Memory B cell (primary cell): Measurements from ENCODE around the gene C2CD4C.
"Not testable (repeated sequence)": the region's sequence is repeated elsewhere in the genome, so short reads cannot be mapped to it uniquely, and the experiment has no call there.

Experiments
- ATAC-seq: fragments of 150-1000 bp; cut with Tn5 transposase; 2 replicates; pipeline ENCODE4 v1.10.0; 2021; ENCODE audit warnings: low read depth, mild to moderate bottlenecking, moderate library complexity
- DNase-seq, 2 donors: peaks; one replicate each; pipeline ENCODE4 v3.0.0; 2022; ENCODE audit warnings: low spot score in 2 of 2
- H3K27ac Mint-ChIP-seq: one replicate; pipeline ENCODE4 v1.8.0; 2022; ENCODE audit warnings: mild to moderate bottlenecking, moderate library complexity, mixed read lengths
- H3K27me3 Mint-ChIP-seq: one replicate; pipeline ENCODE4 v1.8.0; 2022; ENCODE audit warnings: mixed read lengths
- H3K36me3 Mint-ChIP-seq: one replicate; pipeline ENCODE4 v1.8.0; 2022; ENCODE audit warnings: mild to moderate bottlenecking, mixed read lengths
- H3K4me1 Mint-ChIP-seq: one replicate; pipeline ENCODE4 v1.8.0; 2022; ENCODE audit warnings: mixed read lengths
- H3K4me3 Mint-ChIP-seq: one replicate; pipeline ENCODE4 v1.8.0; 2022; ENCODE audit warnings: mild to moderate bottlenecking, moderate library complexity, mixed read lengths
- H3K9me3 Mint-ChIP-seq: one replicate; pipeline ENCODE4 v1.8.0; 2022; ENCODE audit warnings: mixed read lengths

C2CD4C gene

DNA sequence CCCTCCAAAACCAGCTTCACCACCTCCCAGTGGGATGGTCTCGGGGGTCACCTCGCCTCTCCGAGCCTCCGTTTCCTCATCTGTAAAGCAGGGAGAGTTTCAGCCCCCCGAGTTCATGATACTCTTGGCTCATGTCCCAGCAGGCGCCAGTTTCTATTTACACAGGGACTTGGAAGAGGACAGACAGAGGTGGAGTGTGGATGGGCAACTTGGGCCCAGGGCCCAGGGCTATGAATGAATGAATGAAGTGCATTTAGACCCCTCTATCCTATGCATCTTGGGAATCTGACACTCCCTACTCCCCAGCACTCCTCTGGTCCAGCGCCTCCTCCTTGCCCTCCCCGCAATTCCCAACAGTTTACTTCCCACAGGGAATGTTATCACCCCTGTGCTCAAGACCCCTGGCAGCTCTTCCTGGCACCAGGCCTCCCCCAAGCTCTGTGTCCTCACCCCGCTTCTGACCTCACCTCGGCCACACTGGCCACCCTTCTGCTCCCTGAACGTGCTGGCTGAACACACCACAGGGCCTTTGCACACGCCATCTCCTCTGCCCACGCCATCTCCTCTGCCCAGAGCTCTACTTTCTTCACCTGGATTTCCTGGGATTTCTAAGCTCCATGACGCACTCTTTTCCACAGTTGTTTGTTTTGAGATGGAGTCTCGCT is 4.9 kb upstream of the C2CD4C start:
- no peaks in the 10 kb centered on the region for H3K36me3 Mint-ChIP-seq
- no peak for DNase-seq
- H3K4me1 Mint-ChIP-seq, result peaks cover 5% of the 10 kb centered on the region

DNA sequence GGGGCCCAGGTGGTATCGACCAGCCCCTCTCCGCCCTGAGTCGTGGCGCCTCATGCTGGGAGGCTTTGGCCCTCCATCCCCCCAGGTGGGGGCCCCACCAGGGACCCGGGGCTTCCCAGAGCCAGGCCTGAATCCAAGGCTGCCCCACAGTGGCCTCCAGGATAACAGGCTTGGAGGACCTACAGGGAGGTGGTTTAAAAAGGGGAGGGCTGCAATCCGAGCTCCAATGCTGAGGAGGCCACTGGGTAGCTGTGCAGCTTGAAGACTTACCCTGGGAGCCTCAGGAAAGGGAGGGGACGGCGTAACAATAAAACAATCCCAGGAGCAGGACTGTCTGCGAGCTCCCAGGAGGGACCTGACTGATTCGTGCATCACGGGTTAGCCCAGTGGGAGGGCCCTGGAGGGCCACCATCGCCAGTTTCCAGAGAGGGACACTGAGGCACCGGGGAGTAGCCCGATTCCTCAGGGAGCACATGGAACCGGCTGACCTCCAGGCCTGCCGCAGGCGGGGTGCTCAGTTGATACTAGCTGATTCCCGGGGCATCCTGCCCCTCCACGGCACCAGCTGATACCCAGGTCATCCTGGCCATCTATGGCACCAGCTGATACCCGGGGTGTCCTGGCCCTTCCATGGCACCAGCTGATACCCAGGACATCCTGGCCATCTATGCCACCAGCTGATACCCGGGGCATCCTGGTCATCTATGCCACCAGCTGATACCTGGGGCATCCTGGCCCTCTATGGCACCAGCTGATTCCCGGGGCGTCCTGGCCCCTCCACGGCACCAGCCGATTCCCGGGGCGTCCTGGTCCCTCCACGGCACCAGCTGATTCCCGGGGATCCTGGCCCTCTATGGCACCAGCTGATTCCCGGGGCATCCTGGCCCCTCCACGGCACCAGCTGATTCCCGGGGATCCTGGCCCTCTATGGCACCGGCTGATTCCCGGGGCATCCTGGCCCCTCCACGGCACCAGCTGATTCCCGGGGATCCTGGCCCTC is 3.7 kb upstream of the C2CD4C start:
- Mint-ChIP-seq H3K4me1 (peaks cover 5% of the 10 kb centered on the region), H3K36me3 (no peaks in the 10 kb centered on the region), H3K4me3 (no peak overlapping the region), H3K27ac (no peak overlapping the region), H3K9me3 (no peaks in the 10 kb centered on the region), H3K27me3 (peaks cover 5% of the 10 kb centered on the region)
- DNase-seq, result no peak
- no peak for ATAC-seq

More for the DNA sequence above, 4.9 kb upstream of the C2CD4C start:
- no peak for ATAC-seq
- Mint-ChIP-seq H3K27me3 (peaks cover 5% of the 10 kb centered on the region), H3K4me3 (no peak overlapping the region), H3K9me3 (no peaks in the 10 kb centered on the region), H3K27ac (no peak overlapping the region)

GRCh38 chr19:411723-412355 is 2.9 kb upstream of the C2CD4C start:
- no peak overlapping the region for H3K27ac Mint-ChIP-seq
- H3K4me3 Mint-ChIP-seq, result no peak overlapping the region
- H3K9me3 Mint-ChIP-seq, result no peaks in the 10 kb centered on the region
- peaks cover 5% of the 10 kb centered on the region for H3K4me1 Mint-ChIP-seq
- DNase-seq, result no peak
- H3K27me3 Mint-ChIP-seq, result peaks cover 5% of the 10 kb centered on the region
- no peak for ATAC-seq
- H3K36me3 Mint-ChIP-seq, result no peaks in the 10 kb centered on the region

DNA sequence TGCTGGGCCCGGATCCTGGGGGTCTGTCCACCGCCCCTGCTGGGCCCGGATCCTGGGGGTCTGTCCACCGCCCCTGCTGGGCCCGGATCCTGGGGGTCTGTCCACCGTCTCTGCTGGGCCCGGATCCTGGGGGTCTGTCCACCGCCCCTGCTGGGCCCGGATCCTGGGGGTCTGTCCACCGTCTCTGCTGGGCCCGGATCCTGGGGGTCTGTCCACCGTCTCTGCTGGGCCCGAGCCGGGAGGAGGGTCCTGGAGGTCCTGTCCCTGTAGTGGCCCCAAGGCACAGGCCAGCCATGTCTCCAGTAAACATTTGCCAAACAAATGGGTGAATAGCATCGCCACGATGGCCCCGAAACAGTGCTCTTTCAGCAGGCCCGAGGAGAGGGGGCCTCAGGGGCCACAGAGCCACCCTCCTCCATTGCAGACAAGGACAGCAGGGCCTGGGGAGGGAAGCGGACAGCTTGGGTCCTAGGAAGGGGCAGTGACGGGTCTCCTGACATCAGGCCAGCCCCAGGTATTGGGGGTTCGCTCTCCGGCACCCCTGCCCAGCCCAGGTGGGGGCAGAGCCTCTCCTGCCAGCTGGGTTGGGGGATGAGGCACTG is 2.3 kb upstream of the C2CD4C start:
- H3K27me3 Mint-ChIP-seq, H3K27ac Mint-ChIP-seq, H3K36me3 Mint-ChIP-seq, H3K9me3 Mint-ChIP-seq, ATAC-seq, H3K4me1 Mint-ChIP-seq, H3K4me3 Mint-ChIP-seq, DNase-seq: not testable (repeated sequence)

- H3K27me3 Mint-ChIP-seq, result peaks cover 5% of the 10 kb centered on the region
- ATAC-seq (no peak), DNase-seq (no peak)
- no peak overlapping the region for H3K27ac Mint-ChIP-seq
- no peaks in the 10 kb centered on the region for H3K9me3 Mint-ChIP-seq
- peaks cover 5% of the 10 kb centered on the region for H3K4me1 Mint-ChIP-seq
- no peaks in the 10 kb centered on the region for H3K36me3 Mint-ChIP-seq
- no peak overlapping the region for H3K4me3 Mint-ChIP-seq
These were observed 1.4 kb upstream of the C2CD4C start for GRCh38 chr19:410243-410781.

DNA sequence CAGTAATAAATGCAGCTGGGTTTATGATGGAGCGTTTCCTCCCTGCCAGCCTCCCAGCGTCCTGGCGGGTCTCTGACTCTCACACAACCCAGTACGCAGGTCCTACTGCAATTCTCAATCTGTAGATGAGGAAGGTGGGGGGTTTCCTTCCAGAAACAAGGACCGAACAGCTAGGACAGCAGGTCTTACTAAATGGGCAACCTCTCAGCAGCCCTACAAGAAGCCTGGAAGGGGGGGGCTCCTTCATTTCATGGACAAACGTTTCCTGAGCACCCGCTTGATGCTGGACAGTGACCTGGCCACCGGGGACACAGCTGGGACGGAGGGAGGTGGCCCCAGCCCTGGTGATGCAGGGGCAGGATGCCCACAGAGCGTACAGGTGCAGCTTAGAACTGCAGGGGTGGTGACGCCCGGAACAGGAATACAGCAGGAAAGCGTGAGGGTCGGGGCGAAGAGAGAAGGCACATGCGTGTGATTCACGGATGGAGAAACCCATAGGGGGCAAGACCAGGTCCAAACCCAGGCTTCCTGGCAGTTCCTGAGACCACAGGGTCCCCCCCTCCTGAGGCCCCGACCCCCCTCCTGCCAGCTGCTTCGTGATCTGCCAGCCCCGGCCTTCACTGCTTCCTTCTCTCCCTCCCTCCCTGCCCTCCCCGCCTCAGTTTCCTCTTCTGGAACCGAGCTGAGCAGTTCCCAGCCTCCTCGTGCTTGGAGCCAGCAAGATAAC is 732 bp upstream of the C2CD4C start:
- H3K27me3 Mint-ChIP-seq, result peaks cover 5% of the 10 kb centered on the region
- H3K4me3 Mint-ChIP-seq, result peak overlapping the region; percentile 81
- H3K36me3 Mint-ChIP-seq, result no peaks in the 10 kb centered on the region
- ATAC-seq (peak; percentile 26), DNase-seq (no peak)
- peaks cover 5% of the 10 kb centered on the region for H3K4me1 Mint-ChIP-seq
- no peaks in the 10 kb centered on the region for H3K9me3 Mint-ChIP-seq
- no peak overlapping the region for H3K27ac Mint-ChIP-seq

GRCh38 chr19:408441-408901 is 476 bp downstream of the C2CD4C start:
- ATAC-seq, result no peak
- Mint-ChIP-seq H3K27me3 (peaks cover 7% of the 10 kb centered on the region), H3K4me1 (peaks cover 5% of the 10 kb centered on the region), H3K36me3 (no peaks in the 10 kb centered on the region), H3K4me3 (no peak overlapping the region), H3K27ac (no peak overlapping the region), H3K9me3 (no peaks in the 10 kb centered on the region)
- DNase-seq, result no peak

DNA sequence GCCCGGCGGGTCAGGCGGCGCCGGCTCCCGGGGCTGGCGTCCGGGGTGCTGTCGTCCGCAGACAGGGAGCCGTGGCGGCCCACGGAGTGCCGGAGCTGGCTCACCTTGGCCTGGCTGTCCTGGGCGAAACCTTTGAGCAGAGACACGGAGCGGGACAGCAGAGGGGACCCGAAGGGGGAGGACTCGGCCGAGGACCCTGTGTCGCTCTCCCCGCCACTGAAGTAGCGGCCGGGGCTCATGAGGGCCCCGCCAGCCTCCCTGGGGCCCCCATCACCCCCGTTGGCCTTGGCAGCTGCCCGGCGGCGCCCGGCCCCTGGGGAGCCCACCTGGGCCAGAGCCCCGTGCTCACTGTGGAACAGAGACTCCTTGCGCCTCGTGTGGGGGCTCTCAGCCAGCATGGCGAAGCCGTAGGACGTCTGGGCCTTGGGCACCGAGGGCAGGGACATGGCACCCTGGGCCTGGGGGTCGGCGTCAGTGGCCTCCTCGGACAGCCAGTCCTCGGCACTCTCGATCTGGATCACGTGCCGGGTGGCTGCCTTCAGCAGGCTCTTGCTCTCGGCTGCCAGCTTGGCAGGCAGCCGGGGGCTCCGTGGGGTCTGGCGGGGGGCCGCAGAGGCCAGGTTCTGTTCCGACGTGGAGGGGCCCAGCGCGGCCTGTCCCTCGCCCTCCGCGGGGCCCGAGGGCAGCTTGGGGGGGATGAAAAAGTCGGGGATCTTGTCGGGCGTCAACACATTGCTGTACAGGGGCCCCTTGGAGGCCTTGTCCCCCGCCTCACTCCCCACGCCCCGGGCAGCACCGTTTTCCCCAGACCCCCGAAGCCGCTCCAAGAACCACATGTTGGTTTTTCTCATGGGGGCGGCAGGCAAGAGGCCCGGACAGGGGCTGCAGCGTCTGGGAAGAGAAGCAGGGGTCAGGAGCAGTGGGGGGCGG is 1.2 kb downstream of the C2CD4C start:
- Mint-ChIP-seq H3K9me3 (no peaks in the 10 kb centered on the region), H3K27ac (no peak overlapping the region), H3K36me3 (no peaks in the 10 kb centered on the region), H3K27me3 (peaks cover 10% of the 10 kb centered on the region), H3K4me1 (peaks cover 5% of the 10 kb centered on the region), H3K4me3 (peak overlapping the region; percentile 27)
- DNase-seq (no peak), ATAC-seq (no peak)

- no peaks in the 10 kb centered on the region for H3K9me3 Mint-ChIP-seq
- DNase-seq, result no peak
- peaks cover 10% of the 10 kb centered on the region for H3K27me3 Mint-ChIP-seq
- H3K36me3 Mint-ChIP-seq, result no peaks in the 10 kb centered on the region
- no peak overlapping the region for H3K4me3 Mint-ChIP-seq
- ATAC-seq, result no peak
- peaks cover 5% of the 10 kb centered on the region for H3K4me1 Mint-ChIP-seq
- H3K27ac Mint-ChIP-seq, result no peak overlapping the region
These were observed 1.9 kb downstream of the C2CD4C start for GRCh38 chr19:406971-407510.

GRCh38 chr19:406135-406781 is 2.7 kb downstream of the C2CD4C start:
- ATAC-seq, result no peak
- Mint-ChIP-seq H3K27ac (no peak overlapping the region), H3K9me3 (no peaks in the 10 kb centered on the region), H3K27me3 (peaks cover 10% of the 10 kb centered on the region), H3K4me1 (peaks cover 5% of the 10 kb centered on the region), H3K36me3 (no peaks in the 10 kb centered on the region), H3K4me3 (no peak overlapping the region)
- DNase-seq, result no peak

DNA sequence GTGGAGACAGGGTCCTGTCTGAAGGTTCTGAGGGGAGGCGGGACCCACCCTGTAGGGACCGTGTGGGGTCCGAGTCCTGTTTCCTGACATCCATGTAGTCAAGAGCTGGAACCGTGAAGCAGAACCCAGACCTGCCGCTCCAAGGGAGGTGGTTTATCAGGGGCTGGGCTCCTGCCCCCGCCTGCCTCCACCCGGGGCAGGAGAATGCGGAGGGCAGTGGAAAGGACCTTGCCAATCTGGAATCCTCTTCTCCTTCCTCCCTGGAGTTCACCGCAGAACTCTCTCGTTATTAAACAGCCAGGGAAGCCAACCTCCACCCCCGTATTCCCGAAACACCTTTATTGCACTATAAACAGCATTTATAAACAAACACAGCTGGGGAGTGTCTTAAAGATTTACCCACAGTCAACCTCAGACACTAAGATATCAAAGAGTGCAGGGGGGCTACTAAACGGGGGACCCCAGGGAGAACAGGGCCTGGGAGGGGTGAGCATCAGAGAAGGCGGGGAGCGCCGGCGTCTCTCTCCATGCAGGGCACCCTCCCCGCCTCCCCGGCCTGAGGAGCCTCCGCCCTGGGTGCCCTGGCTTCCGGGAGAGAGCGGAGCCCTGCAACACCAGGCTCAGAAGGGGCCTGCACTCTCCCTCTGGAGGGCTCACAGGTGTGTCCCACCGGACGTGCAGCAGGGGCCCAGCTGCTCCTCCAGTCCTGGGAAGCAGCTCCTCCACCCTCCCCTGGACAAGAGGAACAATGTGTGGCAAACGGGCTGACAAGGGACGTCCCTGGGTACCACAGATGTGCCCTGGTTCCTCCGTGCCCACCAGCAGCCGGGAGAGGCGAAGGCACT is 3.6 kb downstream of the C2CD4C start:
- H3K27ac Mint-ChIP-seq, result no peak overlapping the region
- no peak for DNase-seq
- H3K4me1 Mint-ChIP-seq, result peaks cover 5% of the 10 kb centered on the region
- no peaks in the 10 kb centered on the region for H3K36me3 Mint-ChIP-seq
- ATAC-seq, result no peak
- no peaks in the 10 kb centered on the region for H3K9me3 Mint-ChIP-seq
- no peak overlapping the region for H3K4me3 Mint-ChIP-seq
- H3K27me3 Mint-ChIP-seq, result peaks cover 12% of the 10 kb centered on the region
